HG03432 (cell line): ENCODE results near the gene IQGAP1.

Experiments used
- ATAC-seq: cut with Tn5 transposase; IDR thresholded peaks from one replicate; pipeline ENCODE4 v1.9.1; 2021; ENCODE audit warnings: mild to moderate bottlenecking, moderate library complexity; ENCODE audit not compliant: unreplicated experiment

Gene IQGAP1

DNA sequence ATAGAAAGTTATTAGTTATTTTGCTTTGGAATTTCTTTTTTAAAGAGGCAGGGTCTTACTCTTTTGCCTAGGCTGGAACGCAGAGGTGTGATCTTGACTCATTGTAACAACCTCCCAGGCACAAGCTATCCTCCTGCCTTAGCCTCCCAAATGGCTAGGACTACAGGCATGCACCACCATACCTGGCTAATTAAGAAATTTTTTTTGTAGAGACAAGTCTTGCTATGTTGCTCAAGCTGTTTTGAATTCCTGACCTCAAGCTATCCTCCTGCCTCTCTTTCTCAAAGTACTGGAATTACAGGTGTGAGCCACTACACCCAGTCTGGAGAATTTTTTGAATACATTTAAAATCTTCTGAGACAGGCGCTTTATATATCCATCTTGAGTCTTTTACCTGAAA, 49.5 kb downstream of the IQGAP1 start:
- ATAC-seq: no peak

DNA sequence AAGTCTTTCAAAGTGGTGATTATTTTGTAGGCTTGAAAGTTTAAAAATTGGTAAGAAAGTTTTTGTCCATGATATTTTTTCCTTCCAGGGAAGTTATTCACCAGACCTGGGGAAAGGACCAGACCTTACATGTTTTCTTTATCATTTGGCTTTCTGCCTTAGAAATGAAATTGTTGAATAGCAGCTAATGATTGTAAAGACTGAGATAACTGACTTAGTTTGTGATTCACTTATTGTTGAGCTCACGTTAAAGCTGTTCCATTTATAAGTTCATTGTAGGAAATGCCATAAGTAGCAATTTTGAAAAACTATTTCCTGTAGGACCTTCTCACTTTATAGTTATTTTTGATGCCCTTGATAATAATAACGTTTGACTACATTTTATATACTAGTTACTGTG, 51.9 kb downstream of the IQGAP1 start:
- no peak for ATAC-seq

DNA sequence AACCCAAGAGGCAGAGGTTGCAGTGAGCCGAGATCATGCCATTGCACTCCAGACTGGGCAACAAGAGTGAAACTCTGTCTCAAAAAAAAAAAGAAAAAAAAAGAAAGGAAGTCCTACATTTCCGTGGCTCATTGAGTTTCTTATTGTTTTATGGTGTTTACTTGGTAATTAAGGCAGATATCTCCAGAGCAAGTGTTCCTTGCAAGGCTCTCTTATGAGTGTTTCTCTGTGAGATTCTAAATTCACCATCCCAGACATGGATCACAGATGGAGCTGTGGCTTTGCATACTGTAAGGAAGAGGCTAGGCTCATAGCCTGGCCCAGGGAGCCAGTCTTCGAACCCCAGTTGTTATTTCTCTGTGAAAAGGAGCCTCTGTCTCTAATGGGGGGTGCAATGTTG, 53.0 kb downstream of the IQGAP1 start:
- no peak for ATAC-seq

DNA sequence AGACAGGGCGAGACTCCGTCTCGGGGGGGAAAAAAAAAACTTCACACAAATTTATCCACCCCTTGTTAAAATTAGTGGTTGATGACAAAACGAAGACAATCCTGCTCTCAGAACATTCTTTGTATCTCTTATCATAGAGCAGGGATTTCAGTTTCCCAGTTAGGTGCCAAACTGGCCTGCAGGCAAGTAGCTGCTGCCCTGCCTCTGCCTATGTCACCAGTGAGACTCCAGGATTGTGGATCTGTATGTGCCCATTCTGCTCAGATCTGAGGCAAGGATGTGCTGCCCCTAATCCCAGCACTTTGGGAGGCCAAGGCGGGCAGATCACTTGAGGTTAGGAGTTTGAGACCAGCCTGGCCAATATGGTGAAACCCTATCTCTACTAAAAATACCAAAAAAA, 54.4 kb downstream of the IQGAP1 start:
- no peak for ATAC-seq

DNA sequence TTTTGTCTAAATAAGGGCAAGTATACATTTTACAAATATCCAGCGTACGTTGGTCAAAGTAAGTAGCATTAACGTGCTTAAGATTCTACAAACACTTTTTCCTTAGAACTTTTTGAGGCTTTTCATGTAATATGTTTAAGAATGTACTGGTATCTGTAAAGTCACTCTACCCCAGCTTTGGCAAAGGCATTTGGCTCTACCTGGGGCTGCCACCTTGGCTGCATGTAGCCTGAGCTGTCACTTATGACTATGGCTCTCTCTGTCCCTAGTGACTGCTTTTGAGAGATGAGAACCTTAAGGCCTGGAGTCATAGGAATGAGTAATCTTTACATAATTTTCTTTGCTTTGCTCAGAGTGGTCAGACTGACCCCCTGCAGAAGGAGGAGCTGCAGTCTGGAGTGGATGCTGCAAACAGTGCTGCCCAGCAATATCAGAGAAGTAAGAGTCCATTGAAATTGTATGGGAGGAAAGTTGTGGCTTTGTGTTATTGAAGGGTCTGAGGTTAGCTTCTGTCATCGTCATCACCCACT, 61.2 kb downstream of the IQGAP1 start:
- no peak for ATAC-seq

DNA sequence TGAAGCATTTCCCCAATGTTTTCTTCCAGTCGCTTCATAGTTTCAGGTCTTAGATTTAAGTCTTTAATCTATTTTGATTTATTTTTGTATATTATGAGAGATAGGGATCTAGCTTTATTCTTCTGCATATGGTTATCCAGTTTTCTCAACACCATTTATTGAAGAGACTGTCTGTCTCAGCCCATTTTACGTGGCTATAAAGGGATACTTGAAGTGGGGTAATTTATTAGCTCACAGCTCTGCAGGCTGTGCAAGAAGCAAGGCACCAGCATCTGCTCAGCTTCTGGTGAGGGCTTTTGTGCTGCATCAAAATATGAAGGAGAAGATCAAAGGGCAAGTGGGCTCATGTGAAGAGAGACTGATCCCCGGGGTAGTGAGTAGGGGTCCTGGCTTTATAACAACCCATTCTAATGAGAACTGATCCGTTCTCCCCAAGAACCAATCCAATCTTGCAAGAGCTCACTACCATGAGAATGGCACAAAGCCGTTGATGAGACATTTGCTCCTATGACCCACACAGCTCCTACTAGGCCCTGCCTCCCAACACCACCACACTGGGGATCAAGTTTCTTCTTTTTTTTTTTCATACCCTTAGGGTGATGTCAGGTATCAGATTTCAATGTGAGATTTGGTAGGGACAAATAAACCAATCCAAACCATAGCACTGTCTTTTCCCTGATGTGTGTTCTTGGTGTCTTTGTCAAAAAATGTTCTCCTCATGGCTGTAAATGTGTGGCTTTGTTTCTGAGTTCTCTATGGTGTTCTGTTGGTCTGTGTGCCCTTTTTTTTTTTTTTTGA, 63.2 kb downstream of the IQGAP1 start:
- ATAC-seq: no peak

DNA sequence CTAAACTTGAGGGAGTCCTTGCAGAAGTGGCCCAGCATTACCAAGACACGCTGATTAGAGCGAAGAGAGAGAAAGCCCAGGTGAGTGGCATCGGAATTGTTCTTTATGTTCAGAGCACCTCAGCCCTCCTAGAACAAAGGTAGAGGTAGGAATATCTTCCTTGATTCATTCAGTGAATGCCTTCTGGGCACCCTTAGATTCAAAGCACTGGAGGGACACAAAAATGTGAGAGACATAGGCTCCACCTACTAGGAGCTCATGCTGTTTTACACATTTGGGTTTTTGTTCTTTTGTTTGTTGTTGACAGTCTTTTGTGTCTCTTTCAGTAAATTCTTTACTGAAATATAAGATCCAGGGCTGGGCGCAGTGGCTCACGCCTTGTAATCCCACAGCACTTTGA, 68.2 kb downstream of the IQGAP1 start:
- ATAC-seq: no peak

DNA sequence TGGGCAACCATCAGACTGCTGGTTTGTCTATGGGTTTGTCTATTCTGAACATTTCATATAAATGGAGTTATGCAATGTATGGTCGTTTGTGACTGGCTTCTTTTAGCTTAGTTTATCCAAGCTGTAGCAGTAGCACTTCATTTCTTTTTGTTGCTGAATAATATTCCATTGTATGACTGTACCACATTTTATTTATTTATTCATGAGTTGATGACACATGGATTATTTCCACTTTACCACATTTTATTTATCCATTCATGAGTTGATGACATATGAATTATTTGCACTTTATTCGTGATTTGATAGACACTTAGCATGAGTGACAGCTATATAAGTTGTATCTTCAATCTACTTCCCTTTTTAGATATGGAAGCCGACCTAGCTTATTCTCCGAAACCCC, 70.0 kb downstream of the IQGAP1 start:
- ATAC-seq: no peak

DNA sequence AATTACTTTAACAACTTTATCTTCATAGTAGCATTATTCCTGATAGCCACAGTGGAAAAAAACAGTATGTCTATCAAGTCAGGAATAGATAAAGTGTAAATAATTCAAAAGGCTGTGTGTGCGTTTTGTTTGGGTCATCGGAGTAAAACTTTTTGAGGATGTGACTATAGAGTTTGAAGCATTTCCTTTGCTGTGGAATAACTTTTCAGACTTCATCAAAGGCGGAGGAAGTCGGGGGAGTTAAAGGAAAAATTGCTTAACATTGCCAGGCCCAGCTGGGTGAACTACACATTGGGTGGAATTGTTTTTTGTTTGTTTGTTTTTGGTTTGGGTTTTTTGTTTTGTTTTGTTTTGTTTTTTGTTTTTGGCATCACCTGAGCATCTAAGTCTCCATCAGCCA, 71.3 kb downstream of the IQGAP1 start:
- ATAC-seq: no peak

DNA sequence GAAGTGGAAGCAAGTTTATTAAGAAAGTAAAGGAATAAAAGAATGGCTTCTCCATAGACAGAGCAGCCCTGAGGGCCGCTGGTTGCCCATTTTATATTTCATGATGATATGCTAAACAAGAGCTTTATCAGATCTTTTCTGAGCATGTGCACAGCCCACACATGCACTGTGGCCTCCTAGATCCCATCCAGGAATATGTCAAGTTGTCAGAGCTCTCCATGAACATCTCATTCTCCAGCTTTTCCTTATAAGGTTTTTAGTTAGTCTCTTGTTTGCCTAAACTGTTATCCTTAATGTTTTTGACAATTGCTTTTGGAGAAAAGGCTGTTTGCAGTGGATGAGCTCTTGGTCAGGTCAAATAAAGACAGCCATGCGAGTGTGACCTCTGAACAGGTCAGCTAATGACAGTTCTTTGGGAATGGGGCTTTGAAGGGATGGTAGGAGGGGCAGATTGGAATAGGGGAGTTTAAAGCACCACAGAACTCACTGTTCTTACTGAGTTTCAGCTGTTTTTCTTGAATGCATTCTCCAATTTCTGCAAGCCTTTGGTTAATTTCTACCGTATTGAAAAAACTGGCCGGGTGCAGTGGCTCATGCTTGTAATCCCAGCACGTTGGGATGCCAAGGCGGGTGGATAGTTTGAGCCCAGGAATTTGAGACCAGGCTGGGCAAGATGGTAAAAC, 72.2 kb downstream of the IQGAP1 start:
- ATAC-seq: no peak

DNA sequence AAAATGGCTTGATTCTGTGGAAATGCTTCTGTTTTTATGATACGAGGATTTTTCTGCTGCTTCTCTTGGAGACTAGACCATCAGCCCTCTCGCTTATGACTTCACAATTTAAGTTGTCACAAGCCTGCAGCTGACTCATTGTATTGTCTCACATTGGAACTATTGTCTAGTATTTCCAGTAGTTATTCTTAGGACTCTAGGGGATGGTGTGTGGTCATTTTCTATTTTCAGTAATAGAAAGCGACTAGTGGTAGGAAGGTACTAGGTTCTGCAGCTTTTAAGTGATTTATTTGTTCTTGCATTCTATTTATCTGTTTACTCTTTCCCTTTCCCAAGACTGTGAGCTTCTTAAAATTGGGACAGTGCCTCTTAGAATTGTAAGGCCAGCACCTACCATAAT, 75.3 kb downstream of the IQGAP1 start:
- ATAC-seq: no peak

DNA sequence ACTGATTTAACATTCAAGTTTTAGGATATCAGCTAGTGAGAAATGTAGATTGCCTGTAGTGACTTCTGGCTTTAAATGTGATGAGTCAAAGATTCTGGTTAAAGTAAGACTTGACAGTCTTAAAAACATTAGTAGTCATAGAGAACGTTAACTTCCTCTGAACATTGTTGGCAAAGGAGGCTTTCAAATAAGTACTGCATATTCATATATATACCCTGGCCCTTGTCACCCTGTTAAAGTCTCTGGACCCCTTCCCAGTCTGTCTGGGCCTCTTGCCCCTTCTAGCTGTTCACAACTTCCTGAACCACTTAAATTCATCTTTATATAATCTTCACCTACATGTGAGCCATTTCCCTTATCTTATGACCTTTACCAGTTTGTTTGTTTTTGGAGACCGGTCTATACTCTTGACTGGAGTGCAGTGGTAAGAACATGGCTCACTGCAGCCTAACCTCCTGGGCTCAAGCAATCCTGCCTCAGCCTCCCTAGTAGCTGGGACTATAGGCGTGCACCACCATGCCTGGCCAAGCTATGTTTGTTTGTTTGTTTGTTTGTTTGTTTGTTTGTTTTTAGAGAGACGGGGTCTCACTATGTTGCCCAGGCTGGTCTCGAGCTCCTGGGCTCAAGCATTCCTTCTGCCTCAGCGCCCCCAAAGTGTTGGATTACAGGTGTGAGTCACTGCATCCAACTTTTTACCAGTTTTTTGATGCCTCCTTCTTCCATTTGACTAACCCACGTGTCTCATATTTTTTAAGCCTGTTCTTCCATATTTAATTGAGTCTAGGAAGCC, 77.3 kb downstream of the IQGAP1 start:
- ATAC-seq: no peak

DNA sequence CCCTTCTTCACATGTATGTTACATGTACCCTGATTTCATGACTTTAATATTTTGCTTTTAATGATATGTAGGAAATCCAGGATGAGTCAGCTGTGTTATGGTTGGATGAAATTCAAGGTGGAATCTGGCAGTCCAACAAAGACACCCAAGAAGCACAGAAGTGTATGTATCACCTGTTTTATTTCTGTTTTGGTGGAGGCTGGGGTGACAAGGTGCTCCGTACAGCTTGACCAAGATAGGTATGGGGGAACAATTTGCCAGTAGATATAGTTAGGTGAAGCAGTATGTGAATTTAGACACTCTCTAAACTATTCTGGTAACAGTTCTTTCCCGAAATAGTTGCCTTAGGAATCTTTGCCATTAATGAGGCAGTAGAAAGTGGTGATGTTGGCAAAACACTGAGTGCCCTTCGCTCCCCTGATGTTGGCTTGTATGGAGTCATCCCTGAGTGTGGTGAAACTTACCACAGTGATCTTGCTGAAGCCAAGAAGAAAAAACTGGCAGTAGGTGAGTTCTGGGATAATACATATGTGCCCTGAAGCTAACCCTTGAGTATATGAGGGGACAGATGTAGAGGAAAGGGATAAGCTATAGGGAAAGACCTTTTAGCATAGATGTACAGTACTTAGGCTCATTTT, 78.0 kb downstream of the IQGAP1 start:
- ATAC-seq: no peak

DNA sequence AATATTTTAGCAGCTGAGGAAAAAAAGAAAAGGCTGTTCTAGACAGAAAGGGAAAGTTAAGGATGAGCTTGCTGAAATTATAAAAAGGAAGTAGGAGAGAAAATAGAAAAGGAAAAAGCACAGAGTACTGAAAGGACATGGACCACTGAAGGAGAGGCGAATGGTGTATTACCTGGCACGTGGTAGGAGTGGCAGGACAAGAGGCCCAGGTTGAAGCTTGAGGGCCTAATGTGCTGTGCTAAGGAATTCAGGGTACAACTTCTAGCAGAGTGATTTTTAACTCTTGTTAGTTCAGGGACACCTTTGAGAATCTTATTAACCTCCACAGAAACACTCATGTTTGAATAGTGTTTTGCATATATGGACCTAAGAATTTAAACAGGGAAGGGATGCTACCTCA, 81.7 kb downstream of the IQGAP1 start:
- no peak for ATAC-seq

DNA sequence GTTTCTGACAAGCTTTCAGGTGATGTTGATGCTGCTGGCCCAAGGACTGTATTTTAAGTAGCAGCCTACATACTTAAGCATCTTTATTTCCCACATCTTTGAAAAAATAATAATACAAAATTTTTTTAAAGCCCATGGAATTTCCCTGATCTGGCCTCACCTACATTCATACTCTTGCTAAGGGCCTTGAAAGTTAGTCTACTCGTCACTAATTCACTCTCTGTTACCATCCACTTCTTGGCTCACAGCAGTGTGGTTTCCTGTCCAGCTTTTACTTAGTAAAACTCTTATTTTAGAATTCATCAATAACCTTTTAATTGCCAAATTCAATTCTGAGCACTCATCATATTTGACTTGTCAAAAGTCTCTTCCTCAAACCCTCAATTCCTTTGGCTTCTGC, 82.4 kb downstream of the IQGAP1 start:
- no peak for ATAC-seq

DNA sequence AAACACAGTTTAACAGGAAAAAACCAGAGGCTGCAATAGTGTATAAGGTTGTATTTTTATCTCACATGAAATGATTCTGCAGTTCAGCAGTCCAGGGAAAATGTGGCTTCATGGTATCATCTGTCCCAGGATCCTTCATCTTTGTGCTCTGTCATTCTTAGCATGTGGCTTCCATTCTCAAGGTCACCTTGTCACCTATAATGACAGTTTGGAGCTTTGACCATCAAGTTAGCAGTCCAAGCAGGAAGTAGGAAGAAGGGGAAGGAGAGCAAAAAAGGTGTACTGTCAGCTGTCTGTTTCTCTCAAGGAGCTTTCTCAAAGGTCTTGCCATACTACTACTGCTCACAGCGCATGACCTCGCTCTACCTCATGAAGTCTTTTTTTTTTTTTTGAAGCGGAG, 83.1 kb downstream of the IQGAP1 start:
- no peak for ATAC-seq

DNA sequence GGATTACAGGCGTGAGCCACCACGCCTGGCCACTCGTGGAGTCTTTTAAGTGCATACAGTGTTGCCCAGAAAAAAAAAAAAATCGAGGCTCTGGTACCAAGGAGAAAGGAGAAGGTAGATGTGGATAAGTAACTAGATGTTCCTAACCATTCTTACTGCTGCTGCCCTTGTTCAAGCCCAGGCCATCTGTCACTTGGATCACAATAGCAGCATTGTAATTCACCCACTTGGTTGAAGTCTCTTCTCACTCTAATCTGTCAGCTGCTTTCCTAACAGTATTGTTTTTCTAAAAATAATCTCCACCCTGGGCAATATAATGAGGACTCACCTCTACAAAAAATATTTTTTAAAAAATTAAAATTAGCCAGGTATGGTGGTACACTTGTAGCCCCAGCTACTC, 83.7 kb downstream of the IQGAP1 start:
- ATAC-seq: no peak

DNA sequence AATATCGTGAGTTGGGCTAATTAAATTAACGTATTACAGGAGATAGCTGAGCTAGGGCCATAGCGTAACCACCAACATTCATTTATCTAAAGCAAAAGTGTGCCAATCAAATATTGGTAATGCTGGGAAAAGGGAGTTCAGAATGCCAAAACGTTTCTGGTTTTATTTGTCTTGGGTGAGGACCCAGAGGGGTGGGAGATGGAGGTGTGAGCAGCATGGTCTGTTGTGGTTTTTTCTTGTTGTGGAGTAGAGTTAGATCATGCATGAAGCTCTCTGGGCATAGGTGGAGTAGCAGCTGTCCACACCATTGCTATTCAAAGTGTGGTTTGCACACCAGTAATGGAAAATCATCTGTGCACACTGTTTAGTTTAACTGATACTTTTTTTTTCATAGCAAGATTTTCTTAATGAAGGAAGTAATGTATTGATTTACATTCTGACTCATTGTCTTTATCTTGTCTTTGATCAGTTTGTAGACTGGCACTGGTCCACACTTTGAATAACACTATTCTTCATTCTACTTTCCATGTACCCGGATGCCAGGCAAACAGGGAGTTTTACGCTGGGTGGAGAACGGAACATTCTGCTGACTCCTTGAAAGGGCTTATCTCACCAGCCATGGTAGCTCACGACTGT, 90.9 kb downstream of the IQGAP1 start:
- no peak for ATAC-seq

DNA sequence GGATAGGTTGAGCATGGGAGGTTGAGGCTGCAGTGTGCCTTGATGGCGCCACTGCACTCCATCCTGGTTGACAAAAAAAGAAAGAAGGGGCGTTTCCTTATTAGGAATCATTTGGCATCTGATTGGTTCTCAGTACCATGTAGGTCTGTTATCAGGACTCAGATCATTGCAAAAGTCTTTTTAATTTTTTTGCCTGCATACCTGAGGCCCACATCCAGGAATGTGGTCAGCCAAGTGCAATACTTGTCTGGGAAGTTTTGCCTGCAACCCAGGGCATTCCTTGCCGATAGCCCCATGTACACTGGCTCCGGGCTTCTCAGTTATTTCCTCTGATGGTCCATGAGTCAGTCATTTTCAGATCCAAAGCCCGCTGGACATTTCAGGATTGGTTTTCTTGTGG, 91.6 kb downstream of the IQGAP1 start:
- ATAC-seq: no peak

DNA sequence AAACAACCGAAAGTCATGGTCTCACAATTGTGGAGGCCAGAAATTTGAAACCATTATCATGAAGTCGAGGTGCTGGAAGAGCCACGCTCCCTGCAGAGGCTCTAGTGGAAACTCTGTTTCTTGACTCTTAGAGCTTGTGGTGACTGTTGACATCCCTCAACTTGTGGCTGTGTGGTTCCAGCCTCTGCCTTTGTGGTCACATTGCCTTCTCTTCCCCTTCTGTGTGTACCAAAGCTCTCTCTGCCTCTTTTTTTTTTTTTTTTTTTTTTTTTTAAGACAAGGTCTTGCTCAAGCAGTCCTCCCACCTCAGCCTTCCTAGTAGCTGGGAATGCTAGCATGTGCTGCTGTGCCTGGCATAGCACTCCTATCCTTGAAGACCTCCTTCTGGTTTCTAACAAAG, 93.0 kb downstream of the IQGAP1 start:
- no peak for ATAC-seq
